Stimulated activated CD4-positive, alpha-beta T cell treated with anti-CD3 and anti-CD28 coated beads, TNF-alpha, amount 100 ng/mL, for 24 hours (primary cell): Measurements from ENCODE around the gene EXOC3L1.

ENCODE experiments used
- DNase-seq, 3 experiments: peaks; one replicate each; pipeline ENCODE4 v3.0.0-alpha.2; 2020; ENCODE audit warnings: low read depth in 3 of 3

Gene EXOC3L1

GRCh38 chr16:67183627-67184452 is 6.1 kb downstream of the EXOC3L1 start, which contains the start of gene MATCAP1:
Gene MATCAP1, minus strand, starts transcription at chr16:67183963. Its CDS starts 3,353 bp downstream, at chr16:67180610.
- peak; percentile 82 to 93 (median 90) for DNase-seq

- DNase-seq = no peak
These were observed 6.7 kb downstream of the EXOC3L1 start for GRCh38 chr16:67183284-67183626.

GRCh38 chr16:67182288-67182687 is 7.6 kb downstream of the EXOC3L1 start:
- DNase-seq = no peak

GRCh38 chr16:67181346-67181745 is 8.6 kb downstream of the EXOC3L1 start:
- no peak for DNase-seq

- no peak for DNase-seq
These were observed 9.8 kb downstream of the EXOC3L1 start for GRCh38 chr16:67180166-67180565.

- no peak for DNase-seq
These were observed 10.4 kb downstream of the EXOC3L1 start for GRCh38 chr16:67179421-67180080.

- DNase-seq = peak in 1 of 3 experiments; percentile 55
These were observed 11.9 kb downstream of the EXOC3L1 start for GRCh38 chr16:67177743-67178699.

- DNase-seq = no peak
These were observed 13.3 kb downstream of the EXOC3L1 start for GRCh38 chr16:67176662-67177061.

GRCh38 chr16:67174706-67175231 is 15.2 kb downstream of the EXOC3L1 start:
- DNase-seq = no peak

- peak in 1 of 3 experiments; percentile 66 for DNase-seq
These were observed 15.9 kb downstream of the EXOC3L1 start for GRCh38 chr16:67173808-67174705.

GRCh38 chr16:67173323-67173722 is 16.6 kb downstream of the EXOC3L1 start:
- no peak for DNase-seq

GRCh38 chr16:67170949-67171649 is 18.8 kb downstream of the EXOC3L1 start:
- DNase-seq = no peak

GRCh38 chr16:67170168-67170948 is 19.6 kb downstream of the EXOC3L1 start, which contains the start of gene NOL3:
Gene NOL3, plus strand, starts transcription at chr16:67170538.
- peak in 1 of 3 experiments; percentile 70 for DNase-seq

GRCh38 chr16:67169642-67170167 is 20.2 kb downstream of the EXOC3L1 start:
- DNase-seq = no peak

- no peak for DNase-seq
These were observed 20.9 kb downstream of the EXOC3L1 start for GRCh38 chr16:67169011-67169451.

GRCh38 chr16:67167588-67167987 is 22.3 kb downstream of the EXOC3L1 start:
- DNase-seq = no peak

- DNase-seq = no peak
These were observed 23.3 kb downstream of the EXOC3L1 start for GRCh38 chr16:67166598-67167168.

GRCh38 chr16:67166110-67166547 is 23.8 kb downstream of the EXOC3L1 start:
- DNase-seq = no peak
